ENCODE results near the gene RUNX2.

DNA sequence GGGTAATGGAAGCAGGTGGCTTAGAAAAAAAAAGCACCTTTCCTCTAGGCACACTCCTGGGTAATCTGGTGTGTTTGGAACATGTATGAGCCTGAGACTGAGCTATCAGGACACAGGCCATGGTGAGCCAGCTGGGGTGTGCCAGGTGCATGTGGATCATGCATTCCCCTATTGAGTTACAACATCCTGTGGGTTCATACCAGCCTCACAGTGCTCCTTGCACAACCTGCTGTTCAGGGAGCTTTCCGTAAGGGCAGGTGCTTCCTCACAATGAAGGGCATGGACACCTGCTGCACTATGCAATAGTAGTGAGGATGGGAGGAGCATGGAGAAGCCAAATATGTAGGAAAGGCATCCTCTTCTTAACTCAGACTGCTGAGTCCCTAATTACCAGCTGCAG is 246.8 kb downstream of the RUNX2 start:
- no peak for TF ChIP-seq CTCF (IDR thresholded peaks at IDR 0.05)
- TF ChIP-seq EZH2 (IDR thresholded peaks at IDR 0.05; ENCODE audit: borderline replicate concordance, insufficient read depth, low read depth, low read length, poor library complexity, severe bottlenecking), result no peak
